ENCODE results near the gene FKBP6. TPM values are rescaled to one million over a fixed set of nuclear protein-coding genes. Genes with fewer than 3 reads are reported as not detected.

The FKBP6 gene
- total and polyA plus RNA-seq, 2 of the 13 experiments (the other 11 are each of a cell fraction or from before 2014, with no cell fraction given): 0.07 to 0.20 TPM

- TF ChIP-seq ZBED4 (CRISPR knock-in tag; IDR thresholded peaks at IDR 0.05; ENCODE audit: borderline replicate concordance): peak; percentile 57; the same call in 1 of the 2 replicates
- no peak for TF ChIP-seq IKZF1 (IDR thresholded peaks at IDR 0.05)
- no peak for TF ChIP-seq ZNF460 (CRISPR knock-in tag; IDR thresholded peaks at IDR 0.05; ENCODE audit: borderline replicate concordance)
- no peak for TF ChIP-seq BRF2 (CRISPR knock-in tag; IDR thresholded peaks at IDR 0.05)
- TF ChIP-seq ZNF607 (CRISPR knock-in tag; IDR thresholded peaks at IDR 0.05; ENCODE audit: borderline replicate concordance): peak; percentile 71
- peak; percentile 72; the same call in 1 of the 2 replicates for TF ChIP-seq SP140L (CRISPR knock-in tag; IDR thresholded peaks at IDR 0.05; ENCODE audit: borderline replicate concordance)
- TF ChIP-seq GFI1 (CRISPR knock-in tag; IDR thresholded peaks at IDR 0.05; ENCODE audit: borderline replicate concordance): no peak
- TF ChIP-seq RARA (CRISPR knock-in tag; IDR thresholded peaks at IDR 0.05): peak; percentile 54; the same call in 1 of the 2 replicates
- peak; percentile 91 for TF ChIP-seq SALL1 (CRISPR knock-in tag; IDR thresholded peaks at IDR 0.05)
- 0 out of 2 replicates have a peak, but pooled peaks have one; percentile 49 for TF ChIP-seq KLF9 (CRISPR knock-in tag; IDR thresholded peaks at IDR 0.05; ENCODE audit: low read depth)
- no peak for TF ChIP-seq MBD4 (IDR thresholded peaks at IDR 0.05; ENCODE audit: borderline replicate concordance, low read length)
- no peak for TF ChIP-seq ZNF512 (CRISPR knock-in tag; IDR thresholded peaks at IDR 0.05)
- peak; percentile 42; the same call in 1 of the 2 replicates for TF ChIP-seq ZNF740 (CRISPR knock-in tag; IDR thresholded peaks at IDR 0.05)
- peak; percentile 70 for TF ChIP-seq TAF1 (CRISPR knock-in tag; IDR thresholded peaks at IDR 0.05)
- TF ChIP-seq SALL2 (CRISPR knock-in tag; IDR thresholded peaks at IDR 0.05): peak; percentile 93
- TF ChIP-seq MAZ (IDR thresholded peaks at IDR 0.05; ENCODE audit: borderline replicate concordance, low read depth, low read length): no peak
- TF ChIP-seq MAZ (CRISPR knock-in tag; IDR thresholded peaks at IDR 0.05; ENCODE audit: low read depth): peak; percentile 70; the same call in 1 of the 2 replicates
- TF ChIP-seq POGZ (CRISPR knock-in tag; IDR thresholded peaks at IDR 0.05): peak; percentile 57; the same call in 1 of the 2 replicates
- TF ChIP-seq CSRNP1 (CRISPR knock-in tag; IDR thresholded peaks at IDR 0.05): peak; percentile 74
- peak; percentile 97 for TF ChIP-seq ZNF232 (CRISPR knock-in tag; IDR thresholded peaks at IDR 0.05; ENCODE audit: borderline replicate concordance)
- TF ChIP-seq MIER3 (CRISPR knock-in tag; IDR thresholded peaks at IDR 0.05; ENCODE audit: borderline replicate concordance): peak; percentile 78; the same call in 1 of the 2 replicates
- no peak for TF ChIP-seq ZC3H4 (CRISPR knock-in tag; IDR thresholded peaks at IDR 0.05; ENCODE audit: borderline replicate concordance)
Measured at GRCh38 chr7:73308665-73309214, 19.2 kb upstream of the FKBP6 start, which contains the start of gene NSUN5 (continued).

All from HepG2 (cell line).